ENCODE measurements around the gene GMDS. TPM values are rescaled to one million over a fixed set of nuclear protein-coding genes. Genes with fewer than 3 reads are reported as not detected.
A peak's percentile ranks its signal among the peaks of the same experiment; 100 is the strongest.

GMDS gene
- total and polyA plus RNA-seq, 2 of the 8 experiments (the other 6 are each of a cell fraction or from before 2014, with no cell fraction given) = 16.8 to 50.0 TPM

- H3K79me2 ChIP-seq (ENCODE audit: control insufficient read depth in 1 of 2, insufficient read depth in 2 of 2, low read length in 2 of 2) = no peaks in the 10 kb centered on the region
- no peak overlapping the region for H2AFZ ChIP-seq (ENCODE audit: low read length)
- no peak overlapping the region for H4K91ac ChIP-seq (replicated peaks; ENCODE audit: insufficient read length, low read length)
- FAIRE-seq (no peak), DNase-seq (ENCODE audit: low read depth in 1 of 2, low spot score in 2 of 2) (no peak)
- no peak overlapping the region for H2BK20ac ChIP-seq (ENCODE audit: low read length)
- ChIA-PET CTCF (ENCODE audit: partially characterized antibody) (interaction anchor here (0.6 to 1.8 kb wide), 2 partner anchors 12 to 27 kb away, joined by 3 to 5 read pairs; no protein-coding TSS in a partner anchor), POLR2A (ENCODE audit: partially characterized antibody) (no interaction called here)
- no peak overlapping the region for H3K56ac ChIP-seq (replicated peaks; ENCODE audit: insufficient read length, low read depth, low read length)
- no peaks in the 10 kb centered on the region for H3K79me1 ChIP-seq (ENCODE audit: low read depth, low read length)
- H2BK15ac ChIP-seq (ENCODE audit: low read length) = no peak overlapping the region
- no peak overlapping the region for H3K4me2 ChIP-seq (ENCODE audit: insufficient read depth in 1 of 2, low read depth in 2 of 2, low read length in 2 of 2)
- no peak overlapping the region for H3K23ac ChIP-seq (ENCODE audit: insufficient read length)
- peak overlapping the region; percentile 31 for H3K14ac ChIP-seq (ENCODE audit: insufficient read length)
- no peaks in the 10 kb centered on the region for H3K27me3 ChIP-seq (replicated peaks in 1 of 4; ENCODE audit: control insufficient read depth in 3 of 4, extremely low read depth in 1 of 4, insufficient read depth in 3 of 4, low read length in 3 of 4)
- no peak overlapping the region for H2AK5ac ChIP-seq (ENCODE audit: low read depth, low read length)
- no peak overlapping the region for H3K18ac ChIP-seq (ENCODE audit: extremely low read depth, low read length)
- no peak overlapping the region for H3K4ac ChIP-seq (replicated peaks; ENCODE audit: insufficient read length, low read depth, low read length)
- WGBS, 2 experiments (ENCODE audit: extremely low coverage in 1 of 2, insufficient coverage in 1 of 2, insufficient read length in 1 of 2, insufficient replicate concordance in 2 of 2, low coverage in 1 of 2, low lambda C conversion rate in 2 of 2, missing lambda C conversion rate in 1 of 2) = 86% methylated on average over 3 of the region's 3 CpGs; no CpG with 5 or more reads in 1 of the 2 experiments
- H3K4me3 ChIP-seq (ENCODE audit: extremely low read depth in 1 of 4, insufficient read depth in 2 of 4, low read depth in 3 of 4, low read length in 4 of 4) = no peak overlapping the region
- no peak overlapping the region for H2BK12ac ChIP-seq (ENCODE audit: low read depth, low read length)
- H2BK120ac ChIP-seq (replicated peaks; ENCODE audit: low read depth, low read length) = no peak overlapping the region
- H3K9ac ChIP-seq (replicated peaks in 1 of 4; ENCODE audit: extremely low read depth in 1 of 4, low read depth in 3 of 4, low read length in 3 of 4) = no peak overlapping the region
- H2BK5ac ChIP-seq (ENCODE audit: low read depth, low read length) = no peak overlapping the region
- H4K5ac ChIP-seq (ENCODE audit: insufficient read length, low read depth, low read length) = no peak overlapping the region
- no peaks in the 10 kb centered on the region for H4K20me1 ChIP-seq (replicated peaks in 1 of 2; ENCODE audit: control insufficient read depth in 1 of 2, insufficient read depth in 2 of 2, low read length in 2 of 2)
- H3K23me2 ChIP-seq (ENCODE audit: low read depth, low read length) = no peaks in the 10 kb centered on the region
- no peak overlapping the region for H4K8ac ChIP-seq (ENCODE audit: extremely low read depth, insufficient read depth, low read length)
- no peaks in the 10 kb centered on the region for H3K9me3 ChIP-seq (ENCODE audit: insufficient read depth in 2 of 2, low read depth in 1 of 2, low read length in 1 of 2)
- H3K4me1 ChIP-seq (replicated peaks in 1 of 4; ENCODE audit: control insufficient read depth in 3 of 4, insufficient read depth in 4 of 4, low read length in 3 of 4) = no peaks in the 10 kb centered on the region
- H3K36me3 ChIP-seq (ENCODE audit: control insufficient read depth in 2 of 4, insufficient read depth in 4 of 4, low read length in 3 of 4) = no peaks in the 10 kb centered on the region
- H3K27ac ChIP-seq (ENCODE audit: low read depth, low read length) = no peak overlapping the region
- TF ChIP-seq CREB1 (IDR thresholded peaks at IDR 0.05) (no peak), SRF (IDR thresholded peaks at IDR 0.05; ENCODE audit: low read depth, low read length) (no peak), RNF2 (IDR thresholded peaks at IDR 0.05; ENCODE audit: borderline replicate concordance, low read depth, low read length, missing control alignments, poor library complexity, severe bottlenecking) (no peak), KDM5A (IDR thresholded peaks at IDR 0.05; ENCODE audit: low read length) (no peak), TCF12 (IDR thresholded peaks at IDR 0.05; ENCODE audit: low read depth, low read length) (no peak), SP4 (IDR thresholded peaks at IDR 0.05; ENCODE audit: low read length) (no peak), NRF1 (IDR thresholded peaks at IDR 0.05; ENCODE audit: low read depth, low read length) (no peak), PHF8 (conservative IDR thresholded peaks at IDR 0.05; ENCODE audit: low read depth, low read length) (no peak), HDAC6 (IDR thresholded peaks at IDR 0.05; ENCODE audit: low read depth, low read length) (no peak), TEAD4 (IDR thresholded peaks at IDR 0.05; ENCODE audit: low read depth, low read length) (no peak), EGR1 (IDR thresholded peaks at IDR 0.05; ENCODE audit: borderline replicate concordance, low read depth, low read length) (no peak), POU5F1 (IDR thresholded peaks at IDR 0.05; ENCODE audit: low read depth, low read length) (no peak), CTBP2 (IDR thresholded peaks at IDR 0.05; ENCODE audit: borderline replicate concordance, insufficient read depth, insufficient read length, low read length) (no peak), BACH1 (IDR thresholded peaks at IDR 0.05; ENCODE audit: low read length) (no peak)
- TF ChIP-seq, protein P1, sequence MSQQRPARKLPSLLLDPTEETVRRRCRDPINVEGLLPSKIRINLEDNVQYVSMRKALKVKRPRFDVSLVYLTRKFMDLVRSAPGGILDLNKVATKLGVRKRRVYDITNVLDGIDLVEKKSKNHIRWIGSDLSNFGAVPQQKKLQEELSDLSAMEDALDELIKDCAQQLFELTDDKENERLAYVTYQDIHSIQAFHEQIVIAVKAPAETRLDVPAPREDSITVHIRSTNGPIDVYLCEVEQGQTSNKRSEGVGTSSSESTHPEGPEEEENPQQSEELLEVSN (IDR thresholded peaks at IDR 0.05) = no peak
Measured at GRCh38 chr6:1790684-1791083, 454.7 kb downstream of the GMDS start.
